Kidney (tissue), 14 donors: Measurements from ENCODE around the gene MSLN. TPM values are rescaled to one million over a fixed set of nuclear protein-coding genes. Genes with fewer than 3 reads are reported as not detected.
A peak's percentile ranks its signal among the peaks of the same experiment; 100 is the strongest.

Experiments
- DNase-seq, 5 donors: peaks; one replicate each; pipeline ENCODE4 v3.0.0-alpha.2; 2013 to 2020
- FAIRE-seq: peaks from 2 replicates; lab custom pipeline; 2012; peaks lifted over from hg19 to GRCh38; lab: Jason Lieb, UNC
- H3K27ac ChIP-seq, 2 donors: one replicate each; pipeline ENCODE4 v1.7.0; 2013; ENCODE audit warnings: low read depth in 2 of 2, low read length in 2 of 2, inconsistent platforms in 1 of 2
- H3K27me3 ChIP-seq: one replicate; pipeline ENCODE4 v1.7.1; 2013; ENCODE audit warnings: low read length, inconsistent platforms; ENCODE audit not compliant: control insufficient read depth, insufficient read depth
- H3K36me3 ChIP-seq, 3 donors: one replicate each; pipeline versions ENCODE4 v1.7.0 to v1.7.1; 2013; ENCODE audit warnings: low read length in 3 of 3, control low read depth in 1 of 3, inconsistent platforms in 1 of 3; ENCODE audit not compliant: insufficient read depth in 3 of 3, control insufficient read depth in 2 of 3
- H3K4me1 ChIP-seq, 3 donors: one replicate each; pipeline versions ENCODE4 v1.7.0 to v1.7.1; 2013; ENCODE audit warnings: low read length in 3 of 3, inconsistent platforms in 1 of 3, low read depth in 1 of 3; ENCODE audit not compliant: control insufficient read depth in 2 of 3, insufficient read depth in 2 of 3
- H3K4me3 ChIP-seq, 3 donors: one replicate each; pipeline versions ENCODE4 v1.7.0 to v1.8.1; 2013; ENCODE audit warnings: low read length in 3 of 3, control low read depth in 1 of 3, inconsistent platforms in 1 of 3
- H3K9ac ChIP-seq, 3 donors: one replicate each; pipeline versions ENCODE4 v1.7.0 to v1.7.1; 2013; ENCODE audit warnings: low read length in 3 of 3, control low read depth in 1 of 3, inconsistent platforms in 1 of 3
- H3K9me3 ChIP-seq, 3 donors: one replicate each; pipeline versions ENCODE4 v1.7.0 to v1.7.1; 2013; ENCODE audit warnings: low read length in 3 of 3, control low read depth in 1 of 3, inconsistent platforms in 1 of 3; ENCODE audit not compliant: control insufficient read depth in 2 of 3, insufficient read depth in 1 of 3
- CTCF ChIP-seq: IDR thresholded peaks from 3 replicates; pipeline ENCODE4 v1.5.1; 2012; ENCODE audit warnings: mild to moderate bottlenecking, moderate library complexity, borderline replicate concordance; ENCODE audit not compliant: insufficient read depth; ENCODE audit errors: extremely low read depth
- intact Hi-C: fragments of 100-400 bp; cut with DNase I; formaldehyde crosslinking; loops from one replicate; pipeline ENCODE4 v1.11.1; 2022
- polyA plus RNA-seq: library from polyadenylated mRNA; stranded (reverse); fragments of 350-450 nt; fragmentation: Illumina TruSeq; extraction: RNeasy Lipid Tissue Mini Kit (QIAGEN cat#74804); gene quantifications from one replicate; pipeline ENCODE4 v1.2.3, GENCODE V29; 2014; ENCODE audit warnings: low read depth, low replicate concordance; ENCODE audit not compliant: insufficient read depth
- total RNA-seq: library from RNA; stranded (reverse); fragmentation: NEBNext Ultra II Directional; extraction: Animal tissue kit (Norgen Biotek cat#: 25700); gene quantifications from one replicate; pipeline ENCODE4 v1.2.1, GENCODE V29; 2021
- donor health status: control.
- donor health status: control.
- donor health status: control.
- donor health status: control.
- donor health status: control.
- donor health status: DM: yes; HTN: yes; CAD: no.
- donor health status: Normal renal cell carcinoma (clear cell type).

Gene MSLN
- total and polyA plus RNA-seq, 2 donors from 2014 or later: 3.7 to 19.4 TPM

DNA sequence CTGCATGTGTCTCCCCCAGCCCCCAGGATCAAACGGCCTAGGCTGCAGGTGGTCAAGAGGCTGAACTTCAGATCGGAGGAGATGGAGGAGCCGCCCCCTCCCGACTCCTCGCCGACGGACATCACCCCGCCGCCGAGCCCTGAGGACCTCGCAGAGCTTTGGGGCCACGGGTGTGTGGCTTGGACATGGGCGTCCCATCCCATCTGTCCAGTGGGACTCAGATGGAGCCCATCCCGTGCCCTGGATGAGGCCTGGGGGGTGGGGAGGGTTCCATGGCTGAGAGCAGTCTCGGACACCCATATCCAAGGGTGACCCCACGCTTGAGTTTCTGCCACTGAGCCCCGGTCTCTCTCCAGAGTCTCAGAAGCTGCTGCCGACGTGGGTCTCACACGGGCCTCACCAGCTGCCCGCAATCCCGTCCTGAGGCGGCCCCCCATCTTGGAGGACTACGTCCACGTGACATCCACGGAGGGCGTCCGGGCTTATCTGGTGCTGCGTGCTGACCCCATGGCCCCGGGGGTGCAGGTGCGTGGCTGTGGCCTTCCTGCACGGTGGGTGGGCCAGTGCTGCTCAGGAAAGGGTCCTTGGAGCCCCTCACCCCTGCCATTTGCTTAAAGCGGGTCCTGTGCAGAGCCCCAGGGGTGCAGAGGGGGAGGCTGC is 28.8 kb downstream of the MSLN start:
- H3K9ac ChIP-seq: no peak overlapping the region
- H3K27ac ChIP-seq: no peak overlapping the region
- intact Hi-C loops: no loop called here
- DNase-seq (no peak), FAIRE-seq (no peak)
- H3K9me3 ChIP-seq: no peaks in the 10 kb centered on the region
- no peaks in the 10 kb centered on the region for H3K27me3 ChIP-seq
- no peaks in the 10 kb centered on the region for H3K36me3 ChIP-seq
- peak overlapping the region in 1 of 3 donors; percentile 66 for H3K4me3 ChIP-seq
- no peak for TF ChIP-seq CTCF
- peaks cover 0 to 15% (median 0%) of the 10 kb centered on the region in 3 donors for H3K4me1 ChIP-seq

DNA sequence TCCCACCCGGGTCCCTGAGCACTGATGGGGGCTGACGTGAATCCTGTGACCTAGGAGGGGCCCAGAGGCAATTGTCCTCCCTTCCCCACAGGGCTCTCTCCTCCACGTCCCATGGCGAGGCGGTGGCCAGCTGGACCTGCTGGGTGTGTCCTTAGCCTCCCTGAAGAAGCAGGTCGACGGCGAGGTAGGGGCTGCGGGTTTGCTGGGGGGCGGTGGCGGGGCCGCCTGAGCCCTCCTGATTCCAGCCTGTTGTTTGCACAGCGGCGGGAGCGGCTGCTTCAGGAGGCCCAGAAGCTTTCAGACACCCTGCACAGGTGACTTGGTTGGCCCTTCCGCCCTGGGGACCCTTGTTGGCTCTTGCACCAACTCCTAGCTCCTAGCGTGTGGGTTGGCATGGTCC is 29.6 kb downstream of the MSLN start:
- no peaks in the 10 kb centered on the region for H3K27me3 ChIP-seq
- H3K4me1 ChIP-seq: peaks cover 0 to 15% (median 0%) of the 10 kb centered on the region in 3 donors
- no peak overlapping the region for H3K27ac ChIP-seq
- no peaks in the 10 kb centered on the region for H3K9me3 ChIP-seq
- no peak for TF ChIP-seq CTCF
- H3K9ac ChIP-seq: no peak overlapping the region
- no peak for FAIRE-seq
- no peak overlapping the region for H3K4me3 ChIP-seq
- intact Hi-C loops: no loop called here
- H3K36me3 ChIP-seq: no peaks in the 10 kb centered on the region
- DNase-seq: no peak

- no peaks in the 10 kb centered on the region for H3K36me3 ChIP-seq
- no peak for DNase-seq
- H3K27me3 ChIP-seq: no peaks in the 10 kb centered on the region
- no peak overlapping the region for H3K4me3 ChIP-seq
- no peak for TF ChIP-seq CTCF
- no peak for FAIRE-seq
- no peak overlapping the region for H3K27ac ChIP-seq
- intact Hi-C loops: no loop called here
- no peak overlapping the region for H3K9ac ChIP-seq
- H3K9me3 ChIP-seq: no peaks in the 10 kb centered on the region
- H3K4me1 ChIP-seq: peaks cover 0 to 15% (median 0%) of the 10 kb centered on the region in 3 donors
Observed at GRCh38 chr16:791131-791530, 30.6 kb downstream of the MSLN start.
